Dermis blood vessel endothelial cell (primary cell): ENCODE data around the gene TNFRSF1A. TPM values are rescaled to one million over a fixed set of nuclear protein-coding genes. Genes with fewer than 3 reads are reported as not detected.

Source experiments
- DNase-seq: peaks from one replicate; pipeline ENCODE4 v3.0.0; 2010
- total RNA-seq: library from RNA; depleted of rRNA; stranded (reverse); fragments of >200 nt; gene quantifications from 2 replicates; pipeline ENCODE4 v1.2.3, GENCODE V29; 2014

The TNFRSF1A gene
- total RNA-seq, 1 donor from 2014 or later, result 67.6 TPM

DNA sequence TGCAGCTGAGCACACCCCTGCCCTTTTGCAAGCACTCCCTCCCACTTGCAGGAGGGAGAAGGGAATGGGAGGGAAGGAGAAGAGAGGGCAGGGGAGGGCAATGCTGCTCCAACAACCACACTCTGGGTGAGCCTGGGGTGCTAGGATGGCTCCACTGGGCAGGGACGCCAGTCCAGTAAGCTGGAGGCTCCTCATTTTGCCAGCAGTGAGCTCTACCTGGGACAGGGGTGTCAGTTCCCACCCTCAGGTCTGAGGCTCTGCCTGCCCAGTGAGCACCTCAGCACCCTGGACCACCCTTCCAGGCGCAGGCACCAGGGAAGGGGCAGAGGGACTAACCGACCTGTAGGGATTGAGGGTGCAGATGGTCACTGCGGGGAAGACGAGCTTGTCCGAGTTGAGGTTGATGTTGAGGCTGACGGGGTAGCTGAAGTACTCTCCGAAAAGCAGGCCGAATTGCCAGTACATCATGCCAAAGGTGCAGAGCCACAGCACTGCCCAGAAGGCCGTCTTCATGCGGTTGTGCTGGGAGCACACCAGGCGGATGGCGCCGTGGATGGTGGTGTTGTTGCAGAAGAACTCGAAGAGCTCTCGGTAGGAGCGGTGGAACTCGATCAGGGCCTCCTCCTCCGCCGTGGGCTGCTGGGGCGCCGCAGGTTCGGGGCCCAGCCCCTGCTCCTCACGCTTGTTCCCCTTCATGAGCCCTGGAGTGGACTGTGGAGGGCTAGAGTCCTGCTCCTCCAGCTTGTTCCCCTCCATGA, 32.3 kb upstream of the TNFRSF1A start:
- no peak for DNase-seq

DNA sequence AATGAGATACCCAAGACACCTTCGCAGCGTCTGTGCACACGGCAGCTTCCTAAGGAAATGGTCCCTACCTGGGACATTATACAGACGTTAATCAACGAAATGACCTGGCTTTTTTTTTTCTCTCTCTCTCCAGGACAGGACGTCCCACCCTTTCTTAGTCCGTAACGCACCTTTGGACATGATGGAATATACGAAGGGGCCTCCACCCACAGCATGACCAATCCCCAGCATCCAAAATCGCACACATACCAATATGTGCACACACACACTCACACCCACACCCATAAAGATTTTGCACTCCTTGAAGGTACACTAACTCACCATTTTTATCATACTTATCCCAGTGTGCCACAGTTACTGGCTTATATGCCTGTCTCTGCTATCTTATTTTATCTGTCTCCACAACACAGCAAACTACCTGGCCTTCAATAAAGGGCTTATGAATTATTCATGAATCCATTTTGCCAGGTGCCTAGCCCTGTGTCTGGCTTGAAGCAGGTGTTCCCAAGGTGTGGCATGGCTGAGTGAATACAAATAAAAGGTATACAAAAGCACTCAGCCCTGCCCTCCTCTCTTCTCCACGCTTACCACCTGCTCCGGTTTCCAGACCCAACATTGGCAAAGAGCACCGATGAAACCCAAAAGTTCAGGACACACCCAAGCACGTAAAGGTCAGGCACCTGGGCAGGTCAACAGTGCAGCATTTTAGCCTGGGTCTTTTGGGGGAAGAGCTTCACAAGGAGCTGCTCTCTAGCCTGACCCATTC, 31.3 kb upstream of the TNFRSF1A start:
- no peak for DNase-seq

DNA sequence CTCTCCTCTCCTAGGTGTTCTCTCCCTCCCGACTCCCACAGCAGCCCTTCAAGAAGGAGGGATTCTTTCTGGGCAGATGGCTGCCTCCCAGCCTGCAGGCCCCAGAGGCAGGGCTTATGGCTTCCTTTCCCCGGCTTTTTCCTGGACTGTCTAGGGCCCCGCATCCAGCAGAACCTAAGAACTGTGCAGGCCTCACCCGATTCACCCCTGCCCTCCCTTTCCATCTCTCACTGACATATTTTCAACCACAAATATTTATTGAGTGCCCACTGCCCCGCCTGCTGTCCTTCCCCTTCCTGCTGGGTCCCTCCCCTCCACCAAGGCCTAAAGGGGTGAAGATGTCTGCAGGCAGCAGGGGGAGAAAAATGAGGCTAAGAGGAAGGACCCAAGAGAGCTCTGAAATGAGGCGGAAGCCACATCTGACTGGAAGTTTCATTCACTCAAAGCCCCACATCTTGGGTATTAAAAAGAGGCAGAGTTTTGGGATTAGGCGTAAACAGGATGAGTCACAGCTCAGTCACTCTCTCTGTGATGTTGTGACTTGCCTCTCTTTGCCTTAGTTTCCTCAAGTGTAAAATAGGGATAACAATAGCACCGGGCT, 30.6 kb upstream of the TNFRSF1A start:
- DNase-seq, result peak; percentile 39

DNA sequence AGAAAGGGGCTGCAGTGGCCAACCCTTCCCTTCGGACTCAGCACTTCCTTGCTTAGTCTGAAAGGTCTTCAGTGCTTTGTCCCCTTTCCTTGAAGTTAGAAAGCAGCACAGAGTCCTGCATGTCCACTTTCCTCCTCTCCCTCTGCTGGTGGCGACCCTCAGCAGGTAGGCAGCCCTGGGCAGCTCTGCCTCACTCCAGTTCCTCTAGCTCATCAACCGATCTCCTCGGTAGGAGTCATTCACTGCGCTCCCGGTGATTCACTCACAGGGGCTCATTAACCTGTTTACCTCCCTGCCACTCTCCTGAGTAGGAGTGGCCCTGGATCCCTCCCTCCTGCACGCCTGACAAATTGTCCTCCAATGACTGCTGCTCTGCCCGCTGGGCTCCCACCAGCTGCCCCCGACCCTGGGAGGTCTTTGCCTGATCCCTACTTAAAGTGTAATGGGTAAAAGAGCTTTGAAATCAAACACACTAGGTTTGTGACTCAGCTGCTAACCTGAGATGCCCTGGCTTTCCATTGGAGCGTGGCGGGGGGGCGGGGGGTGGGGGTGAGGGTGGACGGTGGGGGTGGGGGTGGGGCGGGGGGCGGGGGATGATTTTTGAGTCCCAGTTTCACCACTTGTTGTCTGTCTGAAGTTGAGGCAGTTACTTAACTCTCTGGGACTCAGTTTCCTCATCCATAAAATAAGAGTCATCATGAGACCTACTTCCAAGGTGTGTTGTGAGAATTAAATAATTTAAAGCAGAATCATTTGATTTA, 29.3 kb upstream of the TNFRSF1A start:
- peak; percentile 45 for DNase-seq

DNA sequence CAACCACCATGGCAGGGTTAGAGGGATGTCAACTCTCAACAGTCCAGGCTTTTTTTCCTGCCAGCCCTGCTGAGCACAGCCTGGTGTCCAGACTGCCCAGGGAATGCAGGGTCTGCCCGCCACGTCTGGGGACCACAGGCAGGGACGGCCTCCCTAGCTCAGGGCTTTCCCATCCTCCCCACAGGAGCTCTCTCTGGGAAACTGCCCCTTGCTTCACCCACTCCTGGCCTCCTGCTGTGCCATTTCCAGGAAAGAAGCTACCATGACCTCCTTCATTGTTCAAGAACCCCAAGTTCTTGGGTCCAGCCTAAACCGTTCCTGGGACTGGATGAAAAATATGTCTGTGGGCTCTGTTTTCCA, 28.7 kb upstream of the TNFRSF1A start:
- no peak for DNase-seq

DNA sequence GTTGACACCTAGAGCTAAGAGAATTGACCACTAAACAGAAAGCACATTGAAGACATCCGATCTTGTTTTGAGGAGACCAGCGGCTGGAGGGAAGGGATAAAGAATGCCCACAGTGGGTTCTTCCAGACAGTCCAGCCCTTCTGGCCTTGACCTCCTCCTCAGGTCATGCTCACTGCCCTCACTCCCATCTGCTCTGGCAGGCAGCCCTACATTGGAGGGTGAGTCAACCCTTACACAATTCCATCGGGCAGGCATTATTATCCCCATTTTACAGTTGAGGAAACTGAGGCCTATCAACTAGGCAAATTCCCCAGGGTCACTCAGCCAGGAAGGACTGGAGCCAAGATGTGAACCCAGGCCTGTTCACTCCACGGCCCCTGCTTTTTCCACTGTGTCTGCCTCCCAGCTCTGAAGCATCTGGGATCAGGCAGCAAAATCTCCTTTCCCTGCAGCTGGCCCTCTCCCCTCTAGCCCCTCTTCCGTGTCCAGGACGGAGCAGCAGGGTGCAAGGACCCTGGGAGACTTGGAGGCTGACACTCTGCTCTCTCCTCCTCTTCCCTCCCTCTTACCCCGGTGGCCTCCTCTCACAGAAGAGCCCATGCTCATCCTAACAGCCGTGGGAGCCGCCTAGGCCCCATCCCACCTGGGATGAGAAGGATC, 28.2 kb upstream of the TNFRSF1A start:
- DNase-seq, result no peak

DNA sequence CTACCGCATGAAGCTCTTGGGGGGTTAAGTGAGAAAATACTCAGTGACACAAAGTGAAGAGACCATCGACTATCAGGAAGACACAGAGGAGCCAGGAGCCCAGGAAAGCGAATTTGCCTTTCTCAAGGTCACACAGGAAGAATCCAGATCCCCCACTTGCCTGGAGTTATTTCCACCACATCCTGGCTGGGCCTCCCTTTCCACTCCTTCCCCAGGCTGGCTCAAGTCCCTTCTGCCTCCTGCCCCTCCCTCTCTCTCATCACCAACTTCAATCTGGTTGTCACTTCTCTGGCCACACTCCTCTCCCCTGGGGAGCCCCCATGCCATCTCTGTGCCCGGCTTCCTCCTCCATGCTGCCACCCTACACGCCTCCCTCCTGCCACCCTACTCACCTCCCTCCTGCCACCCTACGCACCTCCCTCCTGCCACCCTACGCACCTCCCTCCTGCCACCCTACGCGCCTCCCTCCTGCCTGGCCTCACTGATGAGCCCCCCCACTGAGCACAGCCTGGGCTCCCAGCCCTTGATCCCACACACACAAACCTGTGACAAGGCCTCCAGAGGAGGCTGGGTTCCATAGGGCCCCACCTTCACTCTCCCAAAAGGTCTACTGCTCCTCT, 27.1 kb upstream of the TNFRSF1A start:
- DNase-seq, result no peak

DNA sequence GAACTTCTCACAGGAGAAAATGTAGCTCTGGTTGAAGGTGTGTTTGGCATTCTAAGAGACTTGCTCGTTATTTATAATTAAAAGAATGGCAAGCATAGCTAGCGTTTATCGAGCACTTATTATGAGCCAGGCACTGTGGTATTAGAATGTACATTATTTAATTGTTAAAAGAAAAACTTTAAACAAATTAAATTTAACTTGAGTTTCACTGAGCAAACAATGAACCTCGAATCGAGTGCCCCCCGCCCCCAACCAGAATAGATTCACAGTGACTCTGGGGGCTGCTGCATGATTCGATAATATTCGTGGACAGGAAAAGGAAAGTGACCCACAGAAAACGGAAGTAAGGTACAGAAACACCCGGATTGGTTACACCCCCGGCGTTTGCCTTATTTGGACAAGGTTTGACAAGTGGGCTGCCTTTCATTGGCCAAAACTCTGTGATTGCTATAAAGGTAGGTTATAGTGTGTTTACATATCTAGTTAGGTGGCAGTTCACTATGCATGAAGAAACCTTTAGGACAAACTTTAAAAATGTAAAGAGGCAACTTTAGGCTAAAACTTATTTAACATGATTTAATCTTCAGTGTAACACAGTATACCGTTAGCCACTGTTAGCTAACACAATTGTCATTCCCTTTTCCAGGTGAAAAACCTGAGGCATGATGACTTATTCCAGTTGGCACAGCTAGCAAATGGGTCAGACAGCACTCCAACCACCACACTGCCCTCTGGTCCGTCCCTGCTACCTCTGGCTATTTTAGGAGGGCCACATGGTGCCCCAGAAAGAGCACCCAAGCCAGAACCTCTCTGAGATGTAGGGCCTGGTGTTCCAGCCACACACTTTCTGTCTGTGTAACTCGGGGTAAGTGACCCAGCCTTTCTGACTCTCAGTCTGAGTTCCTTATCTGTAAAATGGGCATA, 26.4 kb upstream of the TNFRSF1A start:
- DNase-seq, result peak; percentile 34

DNA sequence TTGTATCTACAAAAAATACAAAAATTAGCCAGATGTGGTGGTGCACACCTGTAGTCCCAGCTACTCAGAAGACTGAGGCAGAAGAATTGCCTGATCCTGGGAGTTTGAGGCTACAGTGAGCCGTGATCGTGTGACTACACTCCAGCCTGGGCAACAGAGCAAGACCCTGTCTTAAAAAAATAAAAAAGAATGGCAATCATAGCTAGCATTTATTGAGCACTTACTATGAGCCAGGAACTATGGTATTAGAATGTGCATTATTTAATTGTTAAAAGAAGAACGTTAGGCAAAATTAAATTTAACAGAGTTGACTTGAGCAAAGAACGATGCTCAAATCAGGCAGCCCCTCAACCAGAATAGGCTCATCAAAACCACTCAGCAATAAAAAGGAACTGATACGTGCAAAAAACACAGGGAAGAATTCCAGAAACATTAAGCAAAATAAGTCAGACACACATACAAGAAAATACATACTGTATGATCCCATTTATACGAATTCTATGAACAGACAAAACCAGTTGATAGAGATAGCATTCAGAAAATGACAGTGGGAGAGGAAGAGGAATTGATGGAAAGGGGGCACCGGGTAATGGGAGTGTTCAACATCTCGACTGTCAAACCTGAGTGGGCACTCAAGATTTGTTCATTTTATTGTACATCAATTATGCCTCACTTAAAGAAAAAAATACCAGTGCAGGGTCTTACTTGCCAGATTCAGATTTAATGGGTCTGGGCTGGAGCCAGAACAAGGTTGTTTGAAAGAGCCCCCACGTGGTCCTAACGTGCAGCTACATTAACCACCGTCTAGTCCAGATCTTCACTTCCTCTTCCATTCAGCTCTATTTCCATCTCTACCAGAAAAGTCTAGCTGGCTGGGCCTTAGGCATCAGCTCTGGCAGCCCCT, 25.4 kb upstream of the TNFRSF1A start:
- DNase-seq, result peak; percentile 79

DNA sequence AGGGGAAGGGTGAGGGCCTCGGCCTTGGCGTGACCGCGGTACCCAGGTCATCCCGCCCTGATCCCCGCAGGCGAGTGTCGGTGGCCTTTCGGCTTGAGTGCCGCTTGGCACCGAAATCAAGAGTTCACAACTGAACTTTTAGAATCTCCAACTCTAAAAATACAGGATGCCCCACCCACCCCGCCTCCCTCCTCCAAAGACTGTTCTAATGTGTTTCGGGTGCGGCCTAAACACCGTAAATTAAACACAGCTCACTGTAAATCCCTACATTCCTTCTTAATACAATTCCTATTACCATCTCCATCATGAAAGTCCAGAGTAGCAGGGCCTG, 22.1 kb upstream of the TNFRSF1A start:
- no peak for DNase-seq

DNA sequence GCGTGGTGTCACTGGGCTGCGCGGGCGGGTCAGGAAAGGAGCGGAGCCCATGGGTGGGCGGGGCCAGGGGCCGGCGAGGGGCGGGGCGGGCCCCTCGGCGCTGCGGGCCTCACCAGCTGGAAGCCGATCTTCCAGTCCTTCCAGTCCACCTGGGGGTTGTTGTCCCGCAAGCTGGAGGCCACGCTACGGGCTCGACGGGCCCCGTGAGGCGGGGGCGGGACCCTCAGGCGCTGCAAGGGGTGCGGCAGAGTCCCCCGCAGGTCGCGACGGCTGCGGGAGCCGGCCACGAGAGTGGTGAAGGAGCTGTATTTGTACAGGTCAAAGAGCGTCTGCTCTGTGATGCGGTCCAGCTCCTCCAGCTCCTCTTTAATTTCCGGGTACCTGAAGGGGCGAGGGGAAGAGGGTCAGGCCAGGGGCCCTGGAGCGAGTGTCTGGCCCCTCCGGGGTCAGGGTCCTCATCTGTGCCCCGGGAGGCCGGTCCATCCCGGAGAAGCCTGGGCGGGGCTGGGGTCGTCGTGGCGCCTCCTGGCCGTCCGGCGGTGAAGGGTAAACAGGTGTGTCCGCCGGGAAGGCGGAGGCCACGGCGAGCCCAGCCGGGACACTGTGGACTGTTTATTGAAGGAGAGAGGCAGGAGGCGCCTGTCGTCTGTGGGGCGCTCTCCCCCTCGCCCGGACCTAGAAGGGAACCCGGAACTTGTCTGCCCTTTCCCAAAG, 21.6 kb upstream of the TNFRSF1A start:
- DNase-seq, result peak; percentile 73

DNA sequence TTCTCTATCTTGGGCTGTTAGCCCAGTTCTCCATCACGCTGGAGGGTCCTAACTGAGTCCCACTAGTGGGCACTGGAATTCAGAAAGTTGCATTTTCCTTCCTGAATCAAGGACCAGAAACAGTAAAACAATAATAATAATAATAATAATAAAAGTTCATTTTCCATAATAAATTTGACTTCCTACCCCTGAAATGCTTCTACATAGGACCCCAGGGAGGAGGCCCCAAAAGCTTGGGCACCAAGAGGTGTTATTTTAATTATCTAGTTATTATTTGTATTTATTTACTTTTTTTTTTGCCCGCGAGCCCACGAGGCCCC, 21.1 kb upstream of the TNFRSF1A start:
- no peak for DNase-seq

DNA sequence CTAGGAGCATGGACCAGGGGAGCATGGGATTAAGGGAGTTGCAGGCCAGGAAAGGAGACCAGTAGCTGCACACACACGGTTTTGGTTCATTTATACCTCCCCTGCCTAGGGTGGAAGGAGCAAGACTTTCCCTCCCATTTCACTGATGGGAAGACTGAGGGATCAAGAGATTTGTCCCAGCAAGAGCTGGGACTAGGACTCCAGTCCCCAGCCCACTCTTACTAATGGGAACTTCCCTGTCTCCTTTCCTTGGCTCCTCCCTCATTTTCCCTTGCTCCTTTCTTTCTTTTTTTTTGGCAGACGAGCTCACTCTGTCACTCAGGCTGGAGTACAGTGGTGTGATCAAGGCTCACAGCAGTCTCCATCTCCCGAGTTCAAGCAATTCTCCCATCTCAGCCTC, 20.5 kb upstream of the TNFRSF1A start:
- DNase-seq, result no peak

DNA sequence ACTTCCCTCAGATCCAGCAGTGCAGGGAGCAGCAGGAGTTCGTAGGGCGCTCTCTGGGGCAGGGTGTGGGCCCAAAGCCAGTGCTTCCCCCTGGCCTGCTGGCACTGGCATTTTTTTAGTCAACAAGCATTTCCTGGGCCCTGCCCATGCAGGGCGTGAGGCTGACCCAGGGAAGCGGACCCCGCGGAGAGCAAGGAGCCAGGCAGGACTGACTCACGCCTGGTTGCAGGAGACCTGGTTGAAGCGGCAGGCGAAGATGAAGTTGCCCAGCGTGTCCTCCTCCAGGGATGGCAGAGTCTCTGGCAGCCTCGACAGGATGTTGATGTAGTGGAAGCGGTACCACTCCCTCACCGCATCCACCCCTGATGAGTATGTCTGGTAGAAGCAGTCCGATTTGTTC, 20.0 kb upstream of the TNFRSF1A start:
- peak; percentile 34 for DNase-seq

DNA sequence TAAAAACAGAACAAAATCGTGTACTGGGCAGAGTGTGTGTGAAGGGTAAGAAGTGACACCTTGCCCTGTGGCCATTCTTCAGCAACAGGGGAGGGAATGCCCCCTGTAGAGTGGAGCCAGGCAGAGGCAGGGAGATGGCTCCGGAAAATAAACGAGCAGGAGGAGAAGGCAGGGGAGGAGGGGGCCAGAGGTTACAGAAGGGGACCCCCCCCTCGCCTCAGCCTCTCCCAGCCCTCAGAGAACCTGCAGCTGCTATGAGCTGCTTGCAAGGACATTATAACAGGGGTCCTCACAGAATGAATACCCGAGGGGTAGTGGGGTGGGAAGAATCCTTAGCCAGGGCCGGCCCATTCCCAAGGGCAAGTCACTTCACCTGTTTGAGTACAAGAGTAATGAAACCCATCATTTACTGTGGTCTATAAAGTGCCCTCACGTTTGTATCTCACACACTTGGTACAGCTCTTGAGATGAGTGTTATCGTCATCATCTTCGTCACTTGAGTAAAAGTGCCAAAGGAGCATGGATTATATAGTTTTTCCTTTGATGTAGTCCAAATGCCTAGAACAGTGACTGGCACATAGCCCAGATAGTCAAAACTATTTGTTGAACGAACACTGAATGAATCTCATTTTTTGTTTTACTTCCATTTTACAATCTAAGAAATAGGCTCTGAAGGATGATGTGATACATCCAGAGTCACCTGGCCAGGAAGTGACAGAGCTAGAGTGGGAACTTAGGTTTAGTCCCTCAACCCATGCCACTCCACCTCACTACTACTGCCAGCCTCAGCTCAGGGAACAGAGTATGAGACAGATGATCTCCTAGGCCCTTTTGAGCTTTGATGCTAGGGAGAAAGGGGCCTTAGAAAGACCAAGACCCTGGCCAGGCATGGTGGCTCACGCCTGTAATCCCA, 19.0 kb upstream of the TNFRSF1A start:
- no peak for DNase-seq

DNA sequence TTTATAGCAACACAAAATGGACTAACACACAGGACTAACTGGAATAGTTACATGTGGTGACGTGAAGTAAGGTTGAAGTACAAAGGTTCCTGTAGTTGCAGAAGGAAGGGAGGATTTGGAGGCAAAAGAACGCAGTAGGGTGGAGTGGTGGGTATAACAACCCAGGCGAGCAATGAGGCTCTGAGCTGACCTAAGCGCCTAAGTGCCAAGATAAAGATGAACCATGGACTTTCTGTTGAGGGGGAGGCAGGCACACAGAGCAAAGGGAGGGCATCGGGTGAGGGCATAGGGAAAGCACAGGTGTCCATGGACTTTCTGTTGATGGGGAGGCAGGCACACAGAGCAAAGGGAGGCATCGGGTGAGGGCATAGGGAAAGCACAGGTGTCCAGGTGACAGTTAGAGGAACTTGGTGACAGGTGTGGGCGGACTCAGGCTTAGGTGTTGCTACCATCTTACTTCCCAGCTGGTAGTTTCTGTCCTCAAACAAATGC, 18.2 kb upstream of the TNFRSF1A start:
- DNase-seq, result no peak

DNA sequence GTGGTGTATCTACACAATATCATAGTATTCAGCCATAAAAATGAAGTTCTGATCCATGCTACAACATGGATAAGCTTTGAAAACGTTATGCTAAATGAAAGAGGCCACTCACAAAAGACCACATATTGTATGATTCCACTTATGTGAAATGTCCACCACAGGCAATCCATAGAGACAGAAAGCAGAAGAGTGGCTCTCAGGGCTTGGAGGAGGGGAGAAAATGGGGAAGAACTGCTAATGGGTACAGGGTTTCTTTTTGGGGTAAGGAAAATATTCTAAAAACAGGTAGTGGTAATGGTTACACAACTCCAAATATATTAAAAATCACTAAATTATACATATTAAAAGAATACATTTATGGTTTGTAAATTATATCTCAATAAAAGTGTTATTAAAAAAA, 17.0 kb upstream of the TNFRSF1A start:
- no peak for DNase-seq

DNA sequence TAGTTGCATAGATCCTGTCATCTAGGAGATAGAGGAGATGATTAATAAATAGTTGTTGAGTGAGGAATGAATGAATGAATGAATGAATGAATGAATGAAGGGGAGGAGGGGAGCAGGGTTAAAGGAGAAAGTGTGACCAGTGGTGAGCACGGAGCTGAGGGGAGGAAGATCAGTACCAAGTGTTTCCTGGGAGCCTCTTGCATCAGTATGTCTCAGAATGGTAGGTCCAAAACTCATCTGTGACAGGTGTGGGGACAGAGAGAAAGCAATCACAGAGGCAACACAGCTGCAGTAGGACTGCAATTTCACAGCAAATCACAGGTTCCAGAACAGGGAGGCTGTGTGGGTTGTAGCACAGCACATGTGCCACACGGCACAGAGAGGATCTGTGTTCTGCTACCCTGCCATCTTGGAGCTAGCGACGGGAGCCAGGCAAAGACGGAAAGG, 14.5 kb upstream of the TNFRSF1A start:
- no peak for DNase-seq
